Activated T-cell treated with anti-CD3 and anti-CD28 coated beads, Interleukin-2, amount 50 U/mL, for 48 hours (primary cell): Measurements from ENCODE around the gene MYBPC2.
"Not testable (repeated sequence)": the region's sequence is repeated elsewhere in the genome, so short reads cannot be mapped to it uniquely, and the experiment has no call there.

ENCODE experiments used
- DNase-seq, 2 experiments: peaks; one replicate each; pipeline ENCODE4 v3.0.0-alpha.2; 2020

MYBPC2 gene

DNA sequence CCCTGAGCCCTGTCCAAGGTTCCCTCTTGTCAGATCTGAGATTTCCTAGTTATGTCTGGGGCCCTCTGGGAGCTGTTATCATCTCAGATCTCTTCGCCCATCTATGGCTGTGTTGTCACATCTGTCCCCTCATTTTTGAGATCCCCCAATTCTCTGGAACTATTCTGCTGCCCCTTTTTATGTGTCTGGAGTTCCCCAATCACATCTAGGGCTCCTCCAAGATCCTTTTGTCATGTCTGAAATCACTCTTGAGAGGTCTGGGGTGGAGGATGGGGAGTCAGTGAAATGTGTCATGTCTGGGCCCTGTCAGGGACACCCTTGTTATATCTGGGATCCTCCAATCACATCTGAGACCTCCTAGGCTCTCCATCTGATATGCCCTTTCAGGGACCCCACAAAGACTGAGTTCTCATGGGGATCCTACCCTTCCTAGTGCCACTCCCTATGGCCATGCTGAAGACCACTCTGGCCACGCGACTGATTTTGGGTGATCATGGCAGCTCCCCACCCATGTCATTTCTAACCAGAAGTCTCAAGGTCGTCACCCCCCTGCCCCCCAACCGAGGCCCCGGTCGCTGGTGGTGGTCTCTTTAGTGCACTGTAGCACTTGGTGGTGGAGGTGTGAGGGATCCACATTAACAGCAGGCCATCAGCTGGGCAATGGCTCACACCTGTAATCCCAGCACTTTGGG, 3.8 kb upstream of the MYBPC2 start:
- no peak for DNase-seq

DNA sequence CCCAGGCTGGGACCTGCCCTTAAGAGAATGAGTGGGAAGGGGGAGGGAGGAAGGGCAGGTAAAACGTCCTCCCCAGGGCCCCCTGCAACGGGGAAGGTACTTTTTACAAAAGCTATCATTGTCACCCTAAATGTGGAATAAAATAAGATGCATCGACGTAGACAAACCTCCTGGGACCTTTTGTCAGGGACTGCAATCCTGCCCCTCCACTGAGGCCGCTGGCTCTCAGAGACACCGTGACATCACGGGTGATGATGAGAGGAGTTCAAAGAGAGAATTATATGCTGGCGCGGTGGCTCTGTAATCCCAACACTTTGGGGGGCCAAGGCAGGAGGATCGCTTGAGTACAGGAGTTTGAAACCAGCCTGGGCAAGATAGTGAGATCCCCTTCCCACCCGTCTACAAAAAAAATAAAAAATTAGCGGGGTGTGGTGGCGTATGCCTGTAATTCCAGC, 1.8 kb upstream of the MYBPC2 start:
- no peak for DNase-seq

DNA sequence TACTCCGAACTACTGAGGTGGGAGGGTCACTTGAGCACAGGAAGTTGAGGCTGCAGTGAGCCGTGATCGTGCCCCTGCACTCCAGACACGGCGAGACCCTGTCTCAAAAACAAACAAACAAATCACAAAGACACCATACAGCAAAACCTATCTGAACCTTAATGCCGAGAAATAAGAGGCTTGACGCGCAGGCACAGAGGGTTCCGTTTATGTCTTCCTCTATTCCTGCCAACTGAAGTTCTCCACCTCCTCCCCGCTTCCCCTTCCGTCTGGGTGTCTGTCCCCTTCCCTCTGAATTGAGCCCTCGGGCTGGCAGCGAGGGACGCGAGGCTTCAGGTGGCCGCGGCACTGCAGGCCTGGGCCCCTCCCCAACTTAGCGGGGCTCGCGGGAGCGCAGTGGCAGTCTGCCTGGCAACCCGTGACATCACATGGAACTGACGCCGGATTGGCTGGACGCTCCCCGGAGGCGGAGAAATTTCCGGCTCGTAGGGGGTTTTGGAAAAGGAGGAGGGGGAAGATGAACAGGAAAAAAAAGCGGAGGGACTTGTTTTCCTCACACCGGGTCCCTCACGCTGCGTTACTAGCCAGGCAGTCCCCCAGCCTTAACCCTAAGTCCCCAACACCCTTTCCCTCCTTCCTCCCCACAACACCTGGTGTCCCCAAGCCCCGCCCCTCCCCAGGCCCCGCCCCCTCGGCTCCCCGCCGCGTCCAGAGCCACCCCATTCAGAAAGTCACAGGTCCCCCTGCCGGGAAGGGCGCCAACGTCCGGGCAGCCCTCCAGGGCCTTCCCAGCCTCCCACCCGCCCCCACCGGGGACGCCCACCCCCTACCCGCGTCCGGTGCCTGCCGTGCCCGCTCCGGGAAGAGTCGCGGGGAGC, 1.1 kb upstream of the MYBPC2 start:
- peak; percentile 94 to 95 for DNase-seq

DNA sequence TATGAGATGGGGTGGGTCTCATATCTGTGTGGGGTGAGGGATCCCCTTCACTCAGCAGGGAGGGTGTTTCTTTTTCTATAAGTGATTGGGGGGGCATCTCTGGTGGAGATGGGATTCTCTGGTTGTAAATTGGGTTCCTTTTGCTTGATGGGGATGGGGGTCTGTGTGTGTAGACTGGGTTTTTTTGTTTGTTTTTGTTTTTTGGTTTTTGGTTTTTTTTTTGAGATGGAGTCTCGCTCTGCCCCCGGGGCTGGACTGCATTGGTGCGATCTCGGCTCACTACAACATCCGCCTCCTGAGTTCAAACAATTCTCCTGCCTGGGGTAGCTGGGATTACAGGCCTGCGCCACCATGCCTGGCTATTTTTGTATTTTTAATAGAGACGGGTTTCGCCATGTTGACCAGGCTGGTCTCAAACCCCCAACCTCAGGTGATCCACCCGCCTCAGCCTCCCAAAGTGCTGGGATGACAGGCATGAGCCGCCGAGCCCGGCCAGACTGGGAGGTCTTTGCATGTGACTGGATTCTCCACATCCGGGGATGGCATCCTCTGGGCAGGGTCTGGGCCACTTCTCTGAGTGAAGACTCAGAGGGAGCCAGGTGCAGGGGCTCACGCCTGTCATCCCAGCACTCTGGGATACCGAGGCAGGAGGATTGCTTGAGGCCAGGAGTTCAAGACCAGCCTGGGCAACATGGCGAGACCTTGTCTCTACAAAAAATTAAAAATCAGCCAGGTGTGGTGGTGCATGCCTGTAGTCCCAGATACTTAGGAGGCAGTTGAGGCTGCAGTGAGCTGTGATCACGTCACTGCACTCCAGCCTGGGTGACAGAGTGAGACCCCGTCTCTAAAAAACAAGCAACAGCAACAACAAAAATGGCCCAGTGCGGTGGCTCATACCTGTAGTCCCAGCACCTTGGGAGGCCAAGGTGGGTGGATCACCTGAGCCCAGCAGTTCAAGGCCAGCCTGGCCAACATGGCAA, 799 bp downstream of the MYBPC2 start:
- DNase-seq: no peak

DNA sequence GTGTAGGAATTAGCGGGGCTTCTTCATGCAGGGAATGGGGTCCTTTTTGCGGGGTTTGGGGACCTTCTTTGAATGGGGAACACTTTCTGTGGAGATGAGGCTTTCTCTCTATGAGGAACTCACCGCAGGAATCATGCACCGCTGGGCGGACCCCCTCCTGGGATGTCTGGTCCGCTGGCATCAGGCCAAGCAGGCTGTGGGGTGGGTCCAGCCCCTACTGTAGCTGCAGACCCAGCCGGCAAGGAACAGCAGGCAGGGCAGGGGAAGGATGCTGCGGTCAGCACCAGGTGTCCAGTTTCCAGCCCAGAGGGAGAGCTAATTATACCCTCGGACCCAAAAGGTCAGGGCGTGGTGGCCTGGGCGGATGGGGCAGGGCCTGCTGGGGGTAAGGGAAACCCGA, 1.8 kb downstream of the MYBPC2 start:
- DNase-seq: no peak

DNA sequence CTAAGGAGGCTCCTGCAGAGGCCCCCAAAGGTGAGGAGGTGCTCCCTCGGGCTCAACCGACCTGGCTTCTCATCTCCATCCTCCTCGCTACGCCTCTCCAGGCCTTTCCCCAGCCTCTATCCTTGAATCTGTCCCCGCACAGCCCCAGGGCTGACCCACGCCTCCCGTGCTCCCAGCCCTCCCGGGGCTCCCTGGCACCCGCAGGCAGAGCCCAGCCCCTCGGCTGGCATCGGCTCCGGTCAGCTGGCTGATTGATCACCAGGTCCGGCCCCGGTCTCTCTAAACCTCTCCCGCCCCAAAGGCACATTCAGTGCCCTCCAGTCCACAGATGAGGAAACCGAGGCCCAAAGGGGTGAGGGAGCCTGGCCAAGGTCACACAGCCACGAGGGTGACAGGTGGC, 2.5 kb downstream of the MYBPC2 start:
- no peak for DNase-seq

DNA sequence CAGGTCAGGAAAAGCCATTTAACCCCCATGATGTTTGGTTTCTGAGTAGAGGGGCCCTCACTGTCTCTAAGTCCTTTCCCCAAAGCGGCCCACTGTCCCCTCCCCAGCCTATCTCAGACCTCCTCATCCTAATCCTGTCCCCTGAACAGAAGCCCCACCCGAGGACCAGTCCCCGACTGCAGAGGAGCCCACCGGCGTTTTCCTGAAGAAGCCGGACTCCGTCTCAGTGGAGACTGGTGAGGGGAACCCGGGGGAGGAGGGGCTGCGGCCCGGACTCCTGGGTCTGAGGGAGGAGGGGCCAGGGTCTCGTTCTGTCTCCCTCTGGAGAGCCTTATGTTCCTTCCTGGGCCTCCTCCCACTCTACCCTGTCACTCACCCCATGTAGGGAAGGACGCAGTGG, 2.9 kb downstream of the MYBPC2 start:
- no peak for DNase-seq

DNA sequence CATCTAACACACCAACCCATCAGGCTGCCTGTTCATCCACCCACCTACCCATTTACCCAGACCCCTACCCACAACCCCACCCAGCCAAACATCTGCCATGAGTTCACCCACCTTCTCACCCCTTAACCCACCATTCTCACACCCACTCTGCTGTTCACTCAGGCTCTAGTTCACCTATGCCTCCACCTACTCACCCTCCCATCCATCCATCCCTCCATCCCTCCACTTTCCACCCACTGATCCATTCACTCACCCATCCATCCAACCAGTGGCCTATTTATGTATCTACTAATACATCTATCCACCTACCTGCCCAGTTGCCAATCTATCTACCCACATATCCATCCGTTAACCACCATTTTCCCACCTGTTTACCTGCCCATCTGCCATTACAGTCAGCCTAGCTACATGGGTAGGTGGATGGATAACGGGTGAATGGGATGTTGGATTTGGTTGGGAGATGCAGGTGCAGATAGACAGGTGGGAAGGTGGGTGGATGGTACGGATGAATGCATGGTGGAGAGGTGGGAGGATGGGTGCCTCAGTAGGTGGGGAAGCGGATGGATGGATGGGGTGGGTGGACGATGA, 5.3 kb downstream of the MYBPC2 start:
- no peak for DNase-seq

DNA sequence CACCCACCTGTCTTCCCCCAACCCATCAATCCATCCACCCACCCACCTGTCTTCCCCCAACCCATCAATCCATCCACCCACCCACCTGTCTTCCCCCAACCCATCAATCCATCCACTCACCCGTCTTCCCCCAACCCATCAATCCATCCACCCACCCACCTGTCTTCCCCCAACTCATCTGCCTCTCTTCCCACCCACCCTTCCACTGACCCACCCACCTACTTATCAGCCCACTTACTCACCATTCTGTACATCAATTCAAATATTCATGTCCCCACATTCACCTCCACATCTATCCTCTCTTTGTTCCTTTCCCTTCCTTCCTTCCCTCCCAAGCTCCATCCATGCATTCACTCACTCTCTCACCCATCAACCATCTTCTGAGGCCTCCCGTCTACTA, 6.4 kb downstream of the MYBPC2 start:
- not testable (repeated sequence) for DNase-seq

DNA sequence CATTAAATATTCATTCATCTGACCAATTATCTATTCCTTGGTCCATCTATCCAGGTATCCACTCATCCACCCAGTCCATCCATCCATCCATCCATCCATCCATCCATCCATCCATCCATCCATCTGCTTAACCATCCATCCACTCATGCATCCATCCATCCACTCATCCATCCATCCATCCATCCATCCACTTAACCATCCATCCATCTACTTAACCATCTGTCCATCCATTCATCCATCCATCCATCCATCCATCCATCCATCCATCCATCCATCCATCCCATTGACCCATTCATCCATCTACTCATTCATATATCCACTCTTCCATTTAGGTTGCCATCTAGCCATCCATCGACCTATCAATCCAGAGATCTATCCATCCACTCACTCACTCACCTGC, 11.4 kb downstream of the MYBPC2 start:
- DNase-seq: no peak

DNA sequence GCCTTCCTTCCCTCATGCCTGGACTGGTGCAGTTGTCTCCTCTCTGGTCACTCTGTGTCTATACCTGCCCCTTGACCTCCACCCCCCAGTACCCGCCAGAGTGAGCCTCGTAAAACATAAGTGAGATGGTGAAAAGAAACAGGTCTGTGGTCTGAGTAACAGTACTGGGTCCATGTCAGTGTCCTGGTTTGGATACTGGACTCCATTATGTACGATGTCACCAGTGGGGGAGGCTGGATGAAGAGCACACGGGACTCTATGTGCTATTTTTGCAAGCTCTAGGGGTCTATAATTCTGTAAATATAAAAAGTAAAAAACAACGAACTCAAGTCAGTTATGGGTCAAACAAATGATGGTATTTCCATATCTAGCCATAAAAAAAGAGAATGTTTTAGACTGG, 14.4 kb downstream of the MYBPC2 start:
- DNase-seq: no peak

DNA sequence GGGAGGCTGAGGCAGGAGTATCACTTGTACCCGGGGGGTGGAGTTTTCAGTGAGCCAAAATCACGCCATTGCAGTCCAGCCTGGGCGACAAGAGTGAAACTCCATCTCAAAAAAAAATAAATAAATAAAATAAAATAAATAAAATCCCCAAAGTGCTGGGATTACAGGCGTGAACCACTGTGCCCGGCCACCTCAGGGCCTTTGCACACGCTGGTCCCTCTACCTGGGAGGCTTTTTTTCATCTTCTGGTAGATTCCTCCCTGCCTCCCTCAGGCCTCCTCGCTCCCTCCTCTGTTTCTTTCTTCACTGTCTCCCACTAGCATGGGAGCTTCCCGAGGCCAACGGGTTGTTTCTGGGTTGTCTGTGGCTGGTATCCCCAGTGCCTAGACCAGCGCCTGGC, 15.1 kb downstream of the MYBPC2 start:
- DNase-seq: no peak

DNA sequence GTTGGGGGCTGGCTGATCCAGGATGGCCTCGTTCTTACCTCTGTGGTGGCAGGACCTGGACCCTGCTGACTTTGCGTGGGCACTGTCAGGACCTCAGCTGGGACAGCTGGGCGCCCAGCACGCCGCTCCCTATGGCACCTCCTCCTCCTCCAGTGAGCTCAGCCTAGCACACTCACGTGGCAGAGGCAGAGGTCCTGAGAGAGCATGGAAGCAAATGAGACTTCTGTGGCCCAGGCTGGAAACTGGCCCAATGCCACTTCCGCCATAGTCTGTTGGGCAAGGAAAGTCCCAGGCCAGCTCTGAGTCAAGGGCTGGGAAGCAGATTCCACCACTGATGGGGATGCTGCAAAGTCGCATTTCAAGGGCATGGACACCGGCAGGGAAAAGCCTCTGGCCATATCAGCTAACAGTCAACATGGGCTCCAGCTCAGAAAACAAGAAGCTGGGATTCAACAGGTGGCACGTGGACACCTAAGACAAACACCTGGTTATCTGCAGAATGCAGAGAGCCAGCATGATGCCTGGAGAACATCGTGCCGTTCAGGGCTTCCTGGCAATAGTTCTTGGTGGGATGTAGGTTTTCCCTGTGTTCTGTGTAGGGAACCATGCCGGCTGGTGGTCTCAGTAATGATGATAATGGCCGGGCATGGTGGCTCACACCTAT, 16.7 kb downstream of the MYBPC2 start:
- no peak for DNase-seq

DNA sequence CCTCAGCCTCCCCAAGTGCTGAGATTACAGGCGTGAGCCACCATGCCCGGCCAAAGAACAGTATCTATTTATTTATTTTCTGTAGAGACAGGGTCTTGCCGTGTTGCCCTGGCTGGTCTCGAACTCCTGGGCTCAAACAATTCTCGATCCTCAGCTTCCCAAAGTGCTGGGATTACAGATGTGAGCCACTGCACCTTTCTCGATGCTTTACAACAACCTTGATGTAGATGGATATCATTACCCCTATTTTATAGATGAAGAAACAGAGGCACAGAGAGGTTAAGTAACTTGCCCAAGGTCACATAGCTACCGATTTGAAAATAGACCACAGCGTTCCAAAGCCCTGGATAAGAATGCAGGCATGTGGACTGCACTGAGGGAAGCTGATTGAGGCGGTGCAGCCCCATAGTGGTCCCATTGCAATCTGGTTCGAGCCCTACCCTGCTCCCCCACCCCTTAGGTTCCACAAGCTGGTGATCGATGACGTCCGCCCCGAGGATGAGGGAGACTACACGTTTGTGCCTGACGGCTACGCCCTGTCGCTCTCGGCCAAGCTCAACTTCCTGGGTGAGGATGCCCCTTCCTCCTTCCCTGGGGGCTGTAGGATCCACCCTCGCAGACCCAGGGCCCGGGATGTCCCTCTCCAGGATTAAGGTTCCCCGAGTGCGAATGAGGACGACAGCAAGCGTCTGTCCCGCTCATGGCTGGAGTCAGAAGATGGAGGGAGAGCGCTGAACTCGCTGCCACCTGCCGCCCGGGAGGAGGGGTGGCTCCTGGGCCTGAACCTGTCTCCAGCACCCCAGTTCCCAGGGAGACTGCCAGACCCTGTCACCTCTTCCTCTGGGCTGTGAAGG, 17.9 kb downstream of the MYBPC2 start:
- no peak for DNase-seq

DNA sequence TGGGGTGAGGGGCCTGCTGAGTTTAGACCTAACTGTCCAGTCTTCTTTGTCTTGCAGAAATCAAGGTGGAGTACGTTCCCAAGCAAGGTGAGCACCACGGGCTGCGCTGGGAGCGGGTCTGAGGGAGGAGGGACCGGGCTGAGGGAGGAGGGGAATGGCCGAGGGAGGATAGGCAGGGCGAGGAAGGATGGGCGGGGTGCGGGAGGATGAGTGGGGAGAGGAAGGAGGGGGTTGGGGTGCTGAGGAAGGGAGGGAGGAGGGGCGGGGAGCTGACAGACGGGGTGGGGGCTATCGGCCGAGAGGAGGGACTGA, 18.5 kb downstream of the MYBPC2 start:
- no peak for DNase-seq

DNA sequence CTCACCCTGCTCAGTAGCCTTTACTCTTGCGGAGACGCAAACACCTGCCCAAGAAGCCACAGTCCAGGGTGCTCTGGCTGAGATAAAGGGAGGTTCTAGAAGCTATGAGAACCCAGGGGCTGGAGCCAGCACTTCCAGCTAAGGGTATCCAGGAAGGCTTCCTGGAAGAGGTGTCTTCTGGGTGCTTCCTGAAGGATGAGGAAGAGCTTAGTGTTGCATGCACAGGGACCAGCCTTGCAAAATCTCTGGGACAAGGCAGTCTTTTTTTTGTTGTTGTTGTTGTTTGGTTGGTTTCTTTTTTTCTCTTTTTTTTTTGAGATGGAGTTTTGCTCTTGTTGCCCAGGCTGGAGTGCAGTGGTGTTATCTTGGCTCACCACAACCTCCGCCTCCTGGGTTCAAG, 20.6 kb downstream of the MYBPC2 start:
- no peak for DNase-seq

DNA sequence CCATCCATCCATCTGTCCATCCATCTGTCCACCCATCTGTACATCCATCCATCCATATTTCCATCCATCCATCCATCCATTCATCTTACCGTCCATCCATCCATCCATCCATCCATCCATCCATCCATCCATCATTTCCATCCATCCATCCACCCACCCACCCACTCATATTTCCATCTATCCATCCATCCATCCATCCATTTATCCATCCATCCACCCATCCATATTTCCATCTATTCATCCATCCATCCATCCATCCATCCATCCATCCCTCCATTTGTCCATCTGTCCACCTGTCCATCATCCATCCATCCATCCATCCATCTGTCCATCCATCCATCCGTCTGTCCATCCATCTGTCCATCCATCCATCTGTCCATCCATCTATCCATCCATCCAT, 23.3 kb downstream of the MYBPC2 start:
- DNase-seq: no peak

DNA sequence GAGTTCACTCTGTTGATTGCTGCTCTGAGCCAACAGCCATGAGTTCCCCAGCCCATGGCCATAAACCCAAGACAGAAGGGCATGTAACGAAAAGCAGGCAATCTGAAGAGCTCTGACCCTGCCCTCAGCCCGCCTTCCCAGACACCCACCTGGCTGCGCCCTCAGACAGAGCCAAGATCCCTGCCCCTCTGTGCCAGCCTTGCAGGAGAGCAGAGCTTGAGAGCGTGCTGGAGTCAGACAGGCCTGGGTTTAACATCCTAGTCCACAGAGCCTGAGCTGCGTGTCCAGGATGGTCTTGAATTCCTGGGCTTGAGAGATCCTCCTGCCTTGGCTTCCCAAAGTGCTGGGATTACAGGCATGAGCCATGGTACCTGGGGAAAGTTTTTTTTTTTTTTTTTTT, 24.6 kb downstream of the MYBPC2 start:
- DNase-seq: no peak

DNA sequence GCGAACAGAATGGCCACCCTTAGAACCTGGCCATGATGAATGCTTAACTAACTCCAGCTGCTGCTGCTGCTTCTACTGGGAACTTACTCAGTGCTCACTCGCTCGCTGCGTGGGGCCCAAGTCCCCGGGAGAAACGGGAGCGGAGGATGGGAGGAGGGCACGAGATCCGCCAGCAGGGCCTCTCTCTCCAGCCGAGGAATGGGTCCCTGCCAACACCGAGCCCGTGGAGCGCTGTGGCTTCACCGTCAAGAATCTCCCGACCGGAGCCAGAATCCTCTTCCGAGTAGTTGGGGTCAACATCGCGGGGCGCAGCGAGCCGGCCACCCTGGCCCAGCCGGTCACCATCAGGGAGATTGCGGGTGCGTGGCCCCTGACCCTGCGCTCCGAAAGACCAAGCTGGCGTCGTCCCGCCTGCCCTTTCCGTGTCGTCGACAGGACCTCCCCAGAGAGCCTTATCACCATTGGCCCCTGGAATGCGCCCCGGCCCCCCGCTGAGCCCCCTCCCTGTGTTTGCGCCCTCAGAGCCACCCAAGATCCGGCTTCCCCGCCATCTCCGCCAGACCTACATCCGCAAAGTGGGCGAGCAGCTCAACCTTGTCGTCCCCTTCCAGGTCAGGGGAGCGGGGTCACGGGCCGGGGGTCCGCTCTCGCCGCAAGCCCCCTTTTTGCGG, 25.8 kb downstream of the MYBPC2 start:
- DNase-seq: no peak

DNA sequence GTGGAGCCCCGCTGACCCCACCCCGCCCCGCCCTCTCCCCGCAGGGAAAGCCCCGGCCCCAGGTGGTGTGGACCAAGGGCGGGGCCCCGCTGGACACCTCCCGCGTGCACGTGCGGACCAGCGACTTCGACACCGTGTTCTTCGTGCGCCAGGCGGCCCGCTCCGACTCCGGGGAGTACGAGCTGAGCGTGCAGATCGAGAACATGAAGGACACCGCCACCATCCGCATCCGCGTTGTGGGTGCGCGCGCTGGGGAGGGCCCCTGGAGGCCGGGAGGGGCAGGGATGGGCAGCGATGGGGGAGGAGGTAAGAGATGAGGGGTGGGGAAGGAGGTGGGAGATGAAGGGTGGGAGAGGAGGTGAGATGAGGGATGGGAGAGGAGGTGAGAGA, 26.4 kb downstream of the MYBPC2 start:
- DNase-seq: no peak

DNA sequence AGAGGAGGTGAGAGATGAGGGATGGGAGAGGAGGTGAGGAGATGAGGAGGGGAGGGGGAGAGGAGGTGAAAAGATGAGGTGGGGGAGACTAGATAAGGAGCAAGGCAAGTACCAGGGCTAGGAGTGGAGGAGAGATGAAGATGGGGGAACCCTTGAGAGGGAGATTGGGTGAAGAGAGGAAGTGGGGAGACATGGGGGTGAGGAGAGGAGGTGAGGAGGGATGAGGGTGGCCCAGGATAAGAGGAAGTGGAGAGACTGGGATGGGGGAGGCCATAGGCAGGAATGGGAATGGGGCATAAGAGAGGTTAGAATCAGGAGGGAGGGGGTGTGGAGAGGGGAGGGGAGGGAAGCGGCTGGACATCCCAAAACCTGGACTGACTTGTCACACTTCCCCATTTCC, 26.9 kb downstream of the MYBPC2 start:
- DNase-seq: no peak
